ENCODE data around the gene OMA1. TPM values are rescaled to one million over a fixed set of nuclear protein-coding genes. Genes with fewer than 3 reads are reported as not detected.
A peak's percentile ranks its signal among the peaks of the same experiment; 100 is the strongest.

Gene OMA1
- total and polyA plus RNA-seq, 10 of the 15 experiments (the other 5 are each of a cell fraction or from before 2014, with no cell fraction given) = 23.6 to 67.1 (median 47.1) TPM

DNA sequence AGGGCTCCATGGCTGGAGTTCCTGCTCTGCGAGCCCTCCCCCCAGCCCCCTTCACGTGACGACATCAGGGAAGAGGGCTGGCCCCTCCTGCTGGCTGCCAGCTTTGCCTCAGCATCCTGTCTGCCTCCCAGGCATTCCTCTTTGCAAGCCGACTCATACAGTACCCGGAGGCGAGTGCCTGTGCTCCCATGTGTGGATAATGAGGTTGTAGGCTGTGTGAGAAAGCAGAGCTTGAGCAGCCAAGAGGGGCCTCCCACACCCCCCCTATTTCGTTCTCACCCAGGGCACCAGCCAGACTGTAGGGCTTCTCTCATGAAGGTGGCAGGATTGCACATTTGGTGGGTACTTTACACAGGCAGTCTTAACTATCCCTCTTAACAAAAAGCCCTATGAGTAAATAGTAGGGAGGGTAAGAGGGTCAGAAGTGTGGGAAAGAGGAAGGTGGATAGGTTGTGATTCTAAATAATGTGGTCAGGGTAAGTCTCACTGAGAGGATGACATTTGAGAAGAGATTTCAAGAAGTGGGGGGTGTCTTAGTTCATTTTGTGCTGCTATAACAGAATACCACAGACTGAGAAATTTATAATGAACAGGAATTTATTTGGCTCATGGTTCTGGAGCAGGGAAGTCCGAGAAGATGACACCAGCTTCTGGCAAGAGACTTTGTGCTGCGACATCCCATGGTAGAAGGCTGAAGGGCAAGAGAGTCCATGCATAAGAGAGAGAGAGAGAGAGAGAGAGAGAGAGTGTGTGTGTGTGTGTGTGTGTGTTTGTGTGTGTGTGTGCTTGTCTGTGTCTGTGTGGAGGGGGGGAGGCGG, 113.5 kb downstream of the OMA1 start:
- no peaks in the 10 kb centered on the region; the same call in 1 of the 2 replicates for H3K4me1 ChIP-seq (ENCODE audit: control insufficient read depth, insufficient read depth, low read length)

More for the DNA sequence above, 113.5 kb downstream of the OMA1 start:
- ChIA-PET CTCF (no interaction called here), SMC1A (ENCODE audit: uncharacterized antibody, unreplicated experiment) (interaction anchor here (0.6 to 1.0 kb wide), 2 partner anchors 325 to 423 kb away, joined by 3 to 4 read pairs; no protein-coding TSS in a partner anchor), RAD21 (ENCODE audit: unreplicated experiment) (no interaction called here), POLR2A (no interaction called here)
- in situ Hi-C loops (cut with MboI) (no loop called here), intact Hi-C loops (cut with micrococcal nuclease; ENCODE audit: unreplicated experiment) (no loop called here)
- DNase-seq (ENCODE audit: low read depth, low spot score) = peak; percentile 17
- ATAC-seq = peak; percentile 44
- 5% methylated on average over 10 of the region's 10 CpGs for WGBS (ENCODE audit: insufficient coverage, insufficient replicate concordance, low lambda C conversion rate, missing lambda C conversion rate)
- Histone ChIP-seq H3K36me3 (ENCODE audit: control insufficient read depth in 2 of 2, insufficient read depth in 2 of 2, low read length in 1 of 2) (no peaks in the 10 kb centered on the region), H3K4me2 (ENCODE audit: control insufficient read depth, insufficient read depth) (no peak overlapping the region), H3K9ac (ENCODE audit: control insufficient read depth, insufficient read depth, low read length) (no peak overlapping the region), H4K20me1 (ENCODE audit: control insufficient read depth, insufficient read depth) (no peaks in the 10 kb centered on the region; the same call in 1 of the 2 replicates), H2AFZ (ENCODE audit: control insufficient read depth, low read depth, low read length) (no peak overlapping the region; the same call in 1 of the 2 replicates), H3K27ac (ENCODE audit: control insufficient read depth, insufficient read depth) (no peak overlapping the region), H3K27me3 (replicated peaks in 1 of 2; ENCODE audit: control insufficient read depth in 2 of 2, insufficient read depth in 2 of 2, low read length in 1 of 2) (no peaks in the 10 kb centered on the region), H3K9me3 (replicated peaks; ENCODE audit: control insufficient read depth, insufficient read depth, low read length) (no peaks in the 10 kb centered on the region), H3K4me3 (no peak overlapping the region), H3K79me2 (ENCODE audit: control insufficient read depth, insufficient read depth, low read length) (no peaks in the 10 kb centered on the region)
- BruUV-seq (replicated peaks) = no TSS peak
- FAIRE-seq = no peak
- peak in 1 of 2 experiments; percentile 39; a peak in 1 of 4 replicates for TF ChIP-seq BHLHE40 (IDR thresholded peaks at IDR 0.05; ENCODE audit: borderline replicate concordance in 1 of 2, low read depth in 2 of 2, low read length in 1 of 2)
- TF ChIP-seq, protein P1, sequence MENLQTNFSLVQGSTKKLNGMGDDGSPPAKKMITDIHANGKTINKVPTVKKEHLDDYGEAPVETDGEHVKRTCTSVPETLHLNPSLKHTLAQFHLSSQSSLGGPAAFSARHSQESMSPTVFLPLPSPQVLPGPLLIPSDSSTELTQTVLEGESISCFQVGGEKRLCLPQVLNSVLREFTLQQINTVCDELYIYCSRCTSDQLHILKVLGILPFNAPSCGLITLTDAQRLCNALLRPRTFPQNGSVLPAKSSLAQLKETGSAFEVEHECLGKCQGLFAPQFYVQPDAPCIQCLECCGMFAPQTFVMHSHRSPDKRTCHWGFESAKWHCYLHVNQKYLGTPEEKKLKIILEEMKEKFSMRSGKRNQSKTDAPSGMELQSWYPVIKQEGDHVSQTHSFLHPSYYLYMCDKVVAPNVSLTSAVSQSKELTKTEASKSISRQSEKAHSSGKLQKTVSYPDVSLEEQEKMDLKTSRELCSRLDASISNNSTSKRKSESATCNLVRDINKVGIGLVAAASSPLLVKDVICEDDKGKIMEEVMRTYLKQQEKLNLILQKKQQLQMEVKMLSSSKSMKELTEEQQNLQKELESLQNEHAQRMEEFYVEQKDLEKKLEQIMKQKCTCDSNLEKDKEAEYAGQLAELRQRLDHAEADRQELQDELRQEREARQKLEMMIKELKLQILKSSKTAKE (IDR thresholded peaks at IDR 0.05; ENCODE audit: low read depth, poor library complexity, severe bottlenecking) = no peak
- TF ChIP-seq IKZF1 (conservative IDR thresholded peaks at IDR 0.05) = peak; percentile 24; the same call in 1 of the 2 replicates

Measured in GM12878 (cell line).